Hepatocyte (in vitro differentiated cells): ENCODE data around the gene TRAF3IP1. TPM values are rescaled to one million over a fixed set of nuclear protein-coding genes. Genes with fewer than 3 reads are reported as not detected.

Experiments
- DNase-seq: peaks from one replicate; pipeline ENCODE4 v3.0.0-alpha.2; 2016; ENCODE audit warnings: low spot score
- H2AFZ ChIP-seq: fragments of 200-600 bp; sonication (generic); 2 replicates; pipeline ENCODE4 v1.6.0; 2016; ENCODE audit warnings: antibody characterized with exemption, mild to moderate bottlenecking
- H3K27ac ChIP-seq: fragments of 200-600 bp; sonication (generic); 2 replicates; pipeline ENCODE4 v1.5.1; 2016; ENCODE audit warnings: mild to moderate bottlenecking
- H3K27me3 ChIP-seq: fragments of 200-600 bp; sonication (generic); 2 replicates; pipeline ENCODE4 v1.6.1; 2016
- H3K36me3 ChIP-seq: fragments of 200-600 bp; sonication (generic); replicated peaks from 2 replicates; pipeline ENCODE4 v1.5.1; 2016; ENCODE audit warnings: low read depth; ENCODE audit not compliant: insufficient read depth
- H3K4me1 ChIP-seq: fragments of 200-600 bp; sonication (generic); 2 replicates; pipeline ENCODE4 v1.5.1; 2016; ENCODE audit warnings: mild to moderate bottlenecking, moderate library complexity; ENCODE audit not compliant: insufficient read depth
- H3K4me2 ChIP-seq: fragments of 200-600 bp; sonication (generic); 2 replicates; pipeline ENCODE4 v1.6.0; 2016
- H3K4me3 ChIP-seq: fragments of 200-600 bp; sonication (generic); 2 replicates; pipeline ENCODE4 v1.5.1; 2016; ENCODE audit warnings: mild to moderate bottlenecking
- H3K79me2 ChIP-seq: fragments of 200-600 bp; sonication (generic); 2 replicates; pipeline ENCODE4 v1.6.0; 2017; ENCODE audit warnings: mild to moderate bottlenecking
- H3K9me2 ChIP-seq: fragments of 200-600 bp; sonication (generic); replicated peaks from 2 replicates; pipeline ENCODE4 v1.6.0; 2017; ENCODE audit warnings: mild to moderate bottlenecking; ENCODE audit not compliant: insufficient read depth
- H3K9me3 ChIP-seq: fragments of 200-600 bp; sonication (generic); 2 replicates; pipeline ENCODE4 v1.5.1; 2016; ENCODE audit warnings: low read depth, mild to moderate bottlenecking
- H4K20me1 ChIP-seq: fragments of 200-600 bp; sonication (generic); 2 replicates; pipeline ENCODE4 v1.6.0; 2016; ENCODE audit warnings: mild to moderate bottlenecking; ENCODE audit not compliant: insufficient read depth, poor library complexity, severe bottlenecking
- EZH2 ChIP-seq: fragments of 200-600 bp; sonication (generic); IDR thresholded peaks from 2 replicates; pipeline ENCODE4 v1.6.1; 2016; ENCODE audit warnings: antibody characterized with exemption, mild to moderate bottlenecking, borderline replicate concordance
- EZH2phosphoT487 ChIP-seq: fragments of 200-600 bp; sonication (generic); IDR thresholded peaks from one replicate; pipeline ENCODE4 v1.6.1; 2018; ENCODE audit warnings: antibody characterized with exemption, mild to moderate bottlenecking, low read depth, moderate library complexity; ENCODE audit not compliant: unreplicated experiment, severe bottlenecking
- WGBS: methylation state at CpG from one replicate; pipeline ENCODE4 v1.1.6; 2016; ENCODE audit warnings: low lambda C conversion rate; ENCODE audit errors: missing lambda C conversion rate; 5-methylcytosine and 5-hydroxymethylcytosine counted together
- polyA plus RNA-seq: library from polyadenylated mRNA; unstranded; fragments of >200 nt; fragmentation: Nextera tagmentation; extraction: Ambion mirVana; gene quantifications from 2 replicates; pipeline ENCODE4 v1.2.1, GENCODE V29; 2016
- total RNA-seq: library from RNA; depleted of rRNA; stranded (reverse); fragments of >200 nt; gene quantifications from 2 replicates; pipeline ENCODE4 v1.2.3, GENCODE V29; 2014
- TF ChIP-seq, protein P1 (sequence below): fragments of 200-600 bp; sonication (generic); IDR thresholded peaks from 2 replicates; pipeline ENCODE4 v1.5.1; 2016; ENCODE audit warnings: antibody characterized with exemption, mild to moderate bottlenecking; ENCODE audit not compliant: poor library complexity

The TRAF3IP1 gene
- total and polyA plus RNA-seq, 2 experiments from 2014 or later = 9.0 to 9.1 TPM

GRCh38 chr2:238389988-238390589, 69.8 kb downstream of the TRAF3IP1 start:
- H3K9me3 ChIP-seq = no peaks in the 10 kb centered on the region
- peaks cover 11% of the 10 kb centered on the region for H3K4me1 ChIP-seq
- no peaks in the 10 kb centered on the region for H3K27me3 ChIP-seq
- no peak for DNase-seq
- H3K36me3 ChIP-seq = no peaks in the 10 kb centered on the region
- H4K20me1 ChIP-seq = no peaks in the 10 kb centered on the region
- TF ChIP-seq, protein P1, sequence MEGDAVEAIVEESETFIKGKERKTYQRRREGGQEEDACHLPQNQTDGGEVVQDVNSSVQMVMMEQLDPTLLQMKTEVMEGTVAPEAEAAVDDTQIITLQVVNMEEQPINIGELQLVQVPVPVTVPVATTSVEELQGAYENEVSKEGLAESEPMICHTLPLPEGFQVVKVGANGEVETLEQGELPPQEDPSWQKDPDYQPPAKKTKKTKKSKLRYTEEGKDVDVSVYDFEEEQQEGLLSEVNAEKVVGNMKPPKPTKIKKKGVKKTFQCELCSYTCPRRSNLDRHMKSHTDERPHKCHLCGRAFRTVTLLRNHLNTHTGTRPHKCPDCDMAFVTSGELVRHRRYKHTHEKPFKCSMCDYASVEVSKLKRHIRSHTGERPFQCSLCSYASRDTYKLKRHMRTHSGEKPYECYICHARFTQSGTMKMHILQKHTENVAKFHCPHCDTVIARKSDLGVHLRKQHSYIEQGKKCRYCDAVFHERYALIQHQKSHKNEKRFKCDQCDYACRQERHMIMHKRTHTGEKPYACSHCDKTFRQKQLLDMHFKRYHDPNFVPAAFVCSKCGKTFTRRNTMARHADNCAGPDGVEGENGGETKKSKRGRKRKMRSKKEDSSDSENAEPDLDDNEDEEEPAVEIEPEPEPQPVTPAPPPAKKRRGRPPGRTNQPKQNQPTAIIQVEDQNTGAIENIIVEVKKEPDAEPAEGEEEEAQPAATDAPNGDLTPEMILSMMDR = no peak
- no peak for TF ChIP-seq EZH2phosphoT487
- 62% methylated on average over 10 of the region's 10 CpGs for WGBS
- no peak overlapping the region for H2AFZ ChIP-seq
- no peaks in the 10 kb centered on the region for H3K79me2 ChIP-seq
- no peaks in the 10 kb centered on the region for H3K9me2 ChIP-seq
- H3K4me2 ChIP-seq = no peak overlapping the region
- no peak overlapping the region for H3K4me3 ChIP-seq
- H3K27ac ChIP-seq = peak overlapping the region; percentile 46

GRCh38 chr2:238391042-238391689, 70.8 kb downstream of the TRAF3IP1 start:
- Histone ChIP-seq H3K27me3 (no peaks in the 10 kb centered on the region), H3K4me3 (no peak overlapping the region), H3K9me3 (no peaks in the 10 kb centered on the region), H3K79me2 (no peaks in the 10 kb centered on the region), H3K9me2 (no peaks in the 10 kb centered on the region), H3K4me1 (peaks cover 11% of the 10 kb centered on the region), H2AFZ (no peak overlapping the region), H3K36me3 (no peaks in the 10 kb centered on the region), H3K27ac (no peak overlapping the region), H4K20me1 (no peaks in the 10 kb centered on the region), H3K4me2 (no peak overlapping the region)
- WGBS = 94% methylated on average over 6 of the region's 6 CpGs
- no peak for DNase-seq
- TF ChIP-seq EZH2 (no peak), EZH2phosphoT487 (no peak)
- TF ChIP-seq, protein P1 = no peak

DNA sequence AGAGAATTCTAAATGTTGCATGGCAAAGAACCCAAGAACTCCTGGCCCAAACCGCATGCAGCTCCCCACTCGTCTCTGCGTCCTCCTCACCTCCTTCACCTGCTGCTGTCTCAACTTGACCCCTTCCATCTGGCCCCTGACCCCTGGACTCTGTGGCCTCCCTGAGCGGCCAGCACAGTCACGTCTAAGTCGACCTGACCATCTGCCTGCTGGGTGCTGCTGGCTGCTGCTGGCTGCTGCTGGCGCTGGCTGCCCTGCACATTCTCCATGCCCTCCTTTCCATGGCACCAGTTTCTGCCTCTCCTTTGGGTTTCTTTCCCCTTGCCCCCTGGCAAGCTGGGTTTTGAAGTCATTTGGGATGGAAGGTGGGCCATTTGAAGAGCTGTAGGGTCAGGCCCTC, 76.3 kb downstream of the TRAF3IP1 start:
- Histone ChIP-seq H3K79me2 (no peaks in the 10 kb centered on the region), H3K4me3 (no peak overlapping the region), H2AFZ (no peak overlapping the region), H3K36me3 (no peaks in the 10 kb centered on the region), H3K4me1 (no peaks in the 10 kb centered on the region), H4K20me1 (no peaks in the 10 kb centered on the region), H3K9me2 (no peaks in the 10 kb centered on the region), H3K27ac (no peak overlapping the region), H3K27me3 (no peaks in the 10 kb centered on the region), H3K9me3 (no peaks in the 10 kb centered on the region), H3K4me2 (no peak overlapping the region)
- TF ChIP-seq EZH2 = no peak
- no peak for TF ChIP-seq EZH2phosphoT487
- TF ChIP-seq, protein P1 = no peak
- WGBS = 98% methylated on average over 7 of the region's 7 CpGs
- no peak for DNase-seq
